ENCODE measurements around the gene TOE1.

The TOE1 gene

DNA sequence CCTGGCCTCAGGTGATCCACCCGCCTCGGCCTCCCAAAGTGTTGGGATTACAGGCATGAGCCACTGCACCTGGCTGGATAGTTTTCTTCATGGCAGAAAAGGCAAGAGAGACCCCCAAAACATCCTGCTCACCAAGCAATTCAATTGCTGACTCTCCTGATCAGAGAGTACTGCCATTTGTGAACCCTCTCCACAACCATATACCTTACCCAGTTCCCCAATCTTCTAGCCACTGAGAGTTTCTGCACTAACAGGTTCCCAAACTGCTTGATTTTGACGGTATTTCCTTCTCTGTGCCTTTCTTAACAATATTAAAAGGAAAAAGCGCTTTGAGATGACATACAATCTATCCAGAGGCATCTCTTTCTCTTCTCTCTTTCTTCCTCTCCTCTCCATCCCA is 40.2 kb downstream of the TOE1 start:
- TF ChIP-seq TAF1 (IDR thresholded peaks at IDR 0.05; ENCODE audit: low read depth) (no peak), EGR1 (IDR thresholded peaks at IDR 0.05) (no peak), FOXM1 (IDR thresholded peaks at IDR 0.05; ENCODE audit: borderline replicate concordance, low read depth) (no peak), CEBPB (IDR thresholded peaks at IDR 0.05) (no peak), RAD21 (IDR thresholded peaks at IDR 0.05; ENCODE audit: low read depth) (no peak), YY1 (IDR thresholded peaks at IDR 0.05; ENCODE audit: low read depth) (no peak)
- TF ChIP-seq, protein P1, sequence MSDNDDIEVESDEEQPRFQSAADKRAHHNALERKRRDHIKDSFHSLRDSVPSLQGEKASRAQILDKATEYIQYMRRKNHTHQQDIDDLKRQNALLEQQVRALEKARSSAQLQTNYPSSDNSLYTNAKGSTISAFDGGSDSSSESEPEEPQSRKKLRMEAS (IDR thresholded peaks at IDR 0.05), result no peak
- TF ChIP-seq, protein P2, sequence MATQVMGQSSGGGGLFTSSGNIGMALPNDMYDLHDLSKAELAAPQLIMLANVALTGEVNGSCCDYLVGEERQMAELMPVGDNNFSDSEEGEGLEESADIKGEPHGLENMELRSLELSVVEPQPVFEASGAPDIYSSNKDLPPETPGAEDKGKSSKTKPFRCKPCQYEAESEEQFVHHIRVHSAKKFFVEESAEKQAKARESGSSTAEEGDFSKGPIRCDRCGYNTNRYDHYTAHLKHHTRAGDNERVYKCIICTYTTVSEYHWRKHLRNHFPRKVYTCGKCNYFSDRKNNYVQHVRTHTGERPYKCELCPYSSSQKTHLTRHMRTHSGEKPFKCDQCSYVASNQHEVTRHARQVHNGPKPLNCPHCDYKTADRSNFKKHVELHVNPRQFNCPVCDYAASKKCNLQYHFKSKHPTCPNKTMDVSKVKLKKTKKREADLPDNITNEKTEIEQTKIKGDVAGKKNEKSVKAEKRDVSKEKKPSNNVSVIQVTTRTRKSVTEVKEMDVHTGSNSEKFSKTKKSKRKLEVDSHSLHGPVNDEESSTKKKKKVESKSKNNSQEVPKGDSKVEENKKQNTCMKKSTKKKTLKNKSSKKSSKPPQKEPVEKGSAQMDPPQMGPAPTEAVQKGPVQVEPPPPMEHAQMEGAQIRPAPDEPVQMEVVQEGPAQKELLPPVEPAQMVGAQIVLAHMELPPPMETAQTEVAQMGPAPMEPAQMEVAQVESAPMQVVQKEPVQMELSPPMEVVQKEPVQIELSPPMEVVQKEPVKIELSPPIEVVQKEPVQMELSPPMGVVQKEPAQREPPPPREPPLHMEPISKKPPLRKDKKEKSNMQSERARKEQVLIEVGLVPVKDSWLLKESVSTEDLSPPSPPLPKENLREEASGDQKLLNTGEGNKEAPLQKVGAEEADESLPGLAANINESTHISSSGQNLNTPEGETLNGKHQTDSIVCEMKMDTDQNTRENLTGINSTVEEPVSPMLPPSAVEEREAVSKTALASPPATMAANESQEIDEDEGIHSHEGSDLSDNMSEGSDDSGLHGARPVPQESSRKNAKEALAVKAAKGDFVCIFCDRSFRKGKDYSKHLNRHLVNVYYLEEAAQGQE (IDR thresholded peaks at IDR 0.05; ENCODE audit: low read depth), result no peak

GRCh38 chr1:45380730-45381129 is 40.8 kb downstream of the TOE1 start:
- TF ChIP-seq CEBPB (IDR thresholded peaks at IDR 0.05) (no peak), USF1 (IDR thresholded peaks at IDR 0.05) (no peak), EGR1 (IDR thresholded peaks at IDR 0.05) (no peak)

DNA sequence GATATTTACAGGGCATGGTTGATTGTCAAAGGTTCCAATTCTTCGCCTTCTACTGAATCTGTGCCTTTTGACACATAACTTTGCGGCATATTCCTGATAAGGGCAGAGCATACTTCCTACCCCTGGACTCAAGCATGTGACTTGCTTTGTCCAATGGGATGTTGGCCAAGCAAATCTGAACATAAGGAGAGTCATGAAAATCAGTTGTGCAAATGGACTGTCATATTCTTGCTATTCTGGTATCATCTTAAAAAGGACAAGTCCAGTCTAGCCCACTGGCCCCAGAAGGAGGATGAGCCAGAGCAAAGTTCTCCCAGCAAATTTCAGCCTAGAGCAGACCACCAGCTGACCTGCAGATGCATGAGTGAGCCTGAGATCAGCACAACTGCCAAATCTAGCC is 41.3 kb downstream of the TOE1 start:
- TF ChIP-seq, protein P2 (IDR thresholded peaks at IDR 0.05; ENCODE audit: low read depth), result no peak

DNA sequence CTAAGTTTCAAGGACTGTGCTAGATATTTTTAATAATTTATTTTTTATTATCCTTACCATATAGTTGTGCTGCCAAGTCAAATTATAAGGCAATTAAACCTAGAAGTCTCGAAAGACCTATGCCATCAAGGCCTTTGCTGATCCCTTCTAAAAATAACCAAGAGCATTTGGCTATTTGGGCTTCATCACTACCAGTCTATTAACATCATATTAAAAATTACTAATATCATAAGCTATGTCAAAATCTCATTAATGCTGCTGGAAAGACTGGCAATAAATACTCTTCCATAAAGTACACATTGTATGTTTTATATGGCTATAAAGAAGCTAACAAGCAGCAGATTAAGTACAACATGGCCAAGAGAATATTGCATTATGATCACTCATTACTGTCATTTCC is 43.2 kb downstream of the TOE1 start:
- TF ChIP-seq TAF1 (IDR thresholded peaks at IDR 0.05; ENCODE audit: low read depth), result no peak
- TF ChIP-seq, protein P1 (IDR thresholded peaks at IDR 0.05), result no peak
- TF ChIP-seq FOXM1 (IDR thresholded peaks at IDR 0.05; ENCODE audit: borderline replicate concordance, low read depth), result no peak
- no peak for TF ChIP-seq EP300 (IDR thresholded peaks at IDR 0.05; ENCODE audit: borderline replicate concordance)
- no peak for TF ChIP-seq ZBTB7A (IDR thresholded peaks at IDR 0.05; ENCODE audit: low read depth)
- TF ChIP-seq YY1 (IDR thresholded peaks at IDR 0.05; ENCODE audit: low read depth), result no peak
- TF ChIP-seq, protein P2 (IDR thresholded peaks at IDR 0.05; ENCODE audit: low read depth), result no peak

GRCh38 chr1:45385302-45385701 is 45.3 kb downstream of the TOE1 start:
- no peak for TF ChIP-seq NFIC (IDR thresholded peaks at IDR 0.05)
- no peak for TF ChIP-seq FOXM1 (IDR thresholded peaks at IDR 0.05; ENCODE audit: borderline replicate concordance, low read depth)
- TF ChIP-seq EP300 (IDR thresholded peaks at IDR 0.05; ENCODE audit: borderline replicate concordance), result no peak
- TF ChIP-seq, protein P1 (IDR thresholded peaks at IDR 0.05), result no peak
- TF ChIP-seq TCF12 (IDR thresholded peaks at IDR 0.05; ENCODE audit: low read depth), result no peak
- TF ChIP-seq, protein P2 (IDR thresholded peaks at IDR 0.05; ENCODE audit: low read depth), result no peak
- no peak for TF ChIP-seq USF1 (IDR thresholded peaks at IDR 0.05)

Data from Ishikawa (cell line).